ENCODE measurements around the gene BMP2K. TPM values are rescaled to one million over a fixed set of nuclear protein-coding genes. Genes with fewer than 3 reads are reported as not detected.

BMP2K gene
- total RNA-seq, 1 donor from 2014 or later, result 74.6 TPM

DNA sequence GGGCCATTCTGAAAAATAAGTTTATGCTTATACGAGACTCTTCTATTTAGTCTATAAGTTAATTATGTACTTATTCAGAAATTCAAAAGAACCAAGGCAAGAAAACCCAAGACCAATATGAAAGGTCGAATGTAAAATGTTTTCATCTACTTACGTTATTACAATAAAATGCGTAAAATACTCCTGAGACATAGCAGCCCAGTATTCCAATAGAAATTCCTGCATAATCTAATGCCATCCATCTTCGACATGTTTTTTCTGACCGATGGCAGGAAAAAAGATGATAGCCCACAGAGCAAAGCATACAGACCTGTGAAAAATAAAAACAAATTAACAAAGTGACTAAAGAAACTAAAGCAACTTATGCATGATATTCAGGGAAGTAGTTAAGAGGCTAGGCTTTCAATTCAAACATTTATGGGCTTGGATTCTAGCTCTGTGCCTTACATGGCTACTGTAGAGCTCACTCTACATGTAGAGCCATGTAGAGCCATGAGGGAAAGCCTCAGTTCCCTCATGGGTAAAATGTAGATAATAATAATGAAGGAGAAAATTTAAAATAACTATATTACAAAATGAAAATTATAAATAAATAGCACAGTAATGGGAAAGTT lies 154.0 kb downstream of the BMP2K start:
- DNase-seq (ENCODE audit: low spot score), result no peak

DNA sequence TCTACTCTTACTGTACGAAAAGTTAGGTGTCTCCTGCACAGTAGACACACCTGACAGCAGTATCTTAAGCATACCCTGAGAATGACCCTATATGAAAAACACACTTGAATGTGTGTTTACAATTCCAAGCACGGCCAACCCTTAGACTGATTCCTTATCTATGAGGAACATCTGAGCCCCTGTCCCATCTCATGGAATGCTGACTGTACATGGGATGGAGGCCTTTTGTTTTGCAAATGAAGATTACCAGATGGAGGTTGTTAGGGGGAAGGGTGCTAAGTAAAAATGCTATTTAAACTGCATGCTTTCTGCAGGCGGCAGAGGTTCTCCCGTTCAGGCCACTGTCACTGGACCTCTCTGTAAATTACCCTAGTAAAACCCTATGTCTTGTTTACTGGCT lies 160.8 kb downstream of the BMP2K start:
- DNase-seq (ENCODE audit: low spot score), result no peak

DNA sequence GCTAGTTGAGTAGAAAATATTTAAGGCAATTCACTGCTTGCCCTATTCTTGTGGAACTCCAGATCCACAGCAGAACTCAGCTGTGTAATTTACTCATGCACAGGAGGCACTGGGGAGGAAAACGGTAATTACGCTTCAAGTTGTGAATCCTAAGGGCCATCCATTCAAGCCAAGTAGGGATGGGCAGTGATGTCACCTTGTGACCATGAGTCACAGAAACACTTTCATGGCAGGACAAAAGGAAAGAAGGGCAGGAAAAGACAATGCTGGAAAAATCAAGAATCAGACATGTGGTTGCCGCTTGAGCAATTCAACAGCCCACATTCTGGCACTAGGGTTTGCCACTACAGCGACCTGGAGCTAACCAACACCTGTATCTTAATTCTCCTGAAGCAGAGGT lies 161.7 kb downstream of the BMP2K start:
- no peak for DNase-seq (ENCODE audit: low spot score)

DNA sequence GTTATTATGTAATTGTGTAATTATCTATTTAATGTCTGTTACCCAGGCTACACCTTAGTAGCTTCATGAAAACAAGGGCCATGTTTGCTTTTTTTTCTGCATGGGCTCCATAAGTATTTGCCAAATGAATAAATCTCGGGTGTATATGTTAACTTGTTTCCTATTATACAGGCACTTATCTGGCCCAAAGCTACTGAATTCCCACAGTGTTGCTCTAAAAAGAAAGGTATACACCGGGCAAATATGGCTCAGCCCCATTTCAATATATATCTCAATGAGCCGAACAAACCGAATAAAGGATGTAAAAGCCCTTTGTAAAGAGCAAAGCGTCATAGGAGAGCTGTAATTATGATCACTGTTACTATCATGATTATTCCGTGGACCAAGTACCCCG lies 162.3 kb downstream of the BMP2K start:
- no peak for DNase-seq (ENCODE audit: low spot score)

DNA sequence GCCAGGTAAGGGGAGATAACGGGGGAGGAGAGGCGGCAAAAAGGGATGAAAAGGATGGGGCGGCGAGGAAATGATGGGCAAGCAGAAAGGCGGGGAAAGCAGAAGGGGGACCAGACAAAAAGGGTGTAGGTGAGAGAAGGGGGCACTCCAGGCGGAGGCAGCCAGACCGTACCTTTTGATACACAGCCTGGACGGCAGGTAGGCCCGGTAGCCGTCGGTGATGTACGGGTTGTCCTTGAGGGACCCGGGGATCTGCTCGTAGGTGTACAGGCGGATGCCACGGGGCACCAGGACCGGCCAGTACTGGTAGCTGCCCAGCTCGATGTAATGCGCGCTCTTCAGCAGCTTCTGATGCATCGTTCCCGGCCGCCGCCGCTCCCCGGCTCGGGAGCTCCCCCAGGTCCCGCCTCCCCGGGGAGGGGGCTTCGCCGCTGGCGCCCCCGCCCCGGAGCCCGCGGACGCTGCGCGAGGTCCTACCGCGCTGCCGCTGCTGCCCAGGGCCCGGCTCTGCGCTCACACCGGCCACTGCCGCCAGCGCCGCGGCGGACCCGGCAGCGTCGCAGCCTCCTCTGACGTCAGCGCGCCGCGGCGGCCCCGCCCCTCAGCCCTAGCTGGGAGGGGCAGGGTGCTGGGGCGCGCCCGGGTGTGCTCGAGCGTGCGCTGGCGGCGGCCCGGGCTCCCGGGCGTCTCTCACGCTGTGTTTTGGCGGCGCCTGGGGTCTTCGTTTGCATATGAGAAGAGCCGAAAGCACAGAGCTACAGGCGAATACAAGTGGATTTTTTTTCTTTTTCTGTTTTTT lies 162.9 kb downstream of the BMP2K start, which contains the start of gene PAQR3:
Gene PAQR3 (minus strand): TSS at position 571 of the 799 bp plus-strand sequence. CDS start 214 bp downstream, at position 357.
- DNase-seq (ENCODE audit: low spot score), result peak; percentile 89

DNA sequence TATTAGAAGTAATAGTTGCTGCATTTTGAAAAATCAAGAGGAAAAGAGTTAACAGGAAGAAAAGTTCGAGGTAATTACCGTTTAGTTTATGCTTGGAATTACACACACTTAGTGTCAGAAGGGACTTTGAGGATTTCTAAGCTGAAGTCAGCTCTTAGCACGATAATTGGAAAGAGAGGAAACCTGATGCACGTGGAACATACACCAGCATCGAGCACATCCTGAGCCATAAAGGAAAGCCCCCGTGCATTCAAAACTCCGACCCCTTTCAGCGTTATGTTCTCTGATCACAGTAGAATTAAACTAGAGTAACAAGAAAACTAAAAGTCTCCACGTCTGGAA lies 163.5 kb downstream of the BMP2K start:
- no peak for DNase-seq (ENCODE audit: low spot score)

DNA sequence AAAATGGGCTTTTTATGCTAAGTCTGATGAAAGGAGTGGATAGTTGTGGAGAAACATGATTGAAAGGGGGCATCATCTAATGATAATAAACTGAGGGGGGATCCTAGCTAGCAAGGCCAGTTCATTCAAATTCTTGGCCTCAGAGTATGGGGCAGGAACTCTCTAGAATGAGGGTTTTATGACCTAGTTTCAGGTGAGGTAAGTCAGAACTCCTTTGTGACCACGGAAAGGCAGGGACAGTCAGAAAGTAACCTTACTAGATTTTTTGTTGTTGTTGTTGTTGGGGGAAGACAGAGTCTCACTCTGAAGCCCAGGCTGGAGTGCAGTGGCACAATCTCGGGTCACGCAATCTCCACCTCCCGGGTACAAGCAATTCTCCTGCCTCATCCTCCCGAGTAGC lies 164.6 kb downstream of the BMP2K start:
- DNase-seq (ENCODE audit: low spot score), result no peak

DNA sequence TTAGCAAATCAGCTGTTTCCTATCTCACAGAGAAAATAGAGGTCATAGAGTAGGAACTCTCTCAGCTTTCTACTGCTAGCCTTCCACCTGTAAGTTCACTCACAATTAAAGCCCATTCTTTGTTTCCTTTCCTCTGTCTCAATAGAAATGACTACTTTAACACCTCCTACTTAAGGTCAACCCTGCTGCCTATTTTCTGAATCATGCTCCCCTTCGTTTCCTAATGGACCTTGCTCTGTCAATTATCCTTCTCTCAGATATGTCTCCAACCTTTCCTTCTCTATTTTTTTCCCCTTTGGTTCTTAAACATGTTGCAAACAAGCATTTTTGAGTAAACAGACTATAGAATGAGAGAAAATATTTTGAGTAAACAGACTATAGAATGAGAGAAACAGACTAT lies 168.2 kb downstream of the BMP2K start:
- DNase-seq (ENCODE audit: low spot score), result no peak

DNA sequence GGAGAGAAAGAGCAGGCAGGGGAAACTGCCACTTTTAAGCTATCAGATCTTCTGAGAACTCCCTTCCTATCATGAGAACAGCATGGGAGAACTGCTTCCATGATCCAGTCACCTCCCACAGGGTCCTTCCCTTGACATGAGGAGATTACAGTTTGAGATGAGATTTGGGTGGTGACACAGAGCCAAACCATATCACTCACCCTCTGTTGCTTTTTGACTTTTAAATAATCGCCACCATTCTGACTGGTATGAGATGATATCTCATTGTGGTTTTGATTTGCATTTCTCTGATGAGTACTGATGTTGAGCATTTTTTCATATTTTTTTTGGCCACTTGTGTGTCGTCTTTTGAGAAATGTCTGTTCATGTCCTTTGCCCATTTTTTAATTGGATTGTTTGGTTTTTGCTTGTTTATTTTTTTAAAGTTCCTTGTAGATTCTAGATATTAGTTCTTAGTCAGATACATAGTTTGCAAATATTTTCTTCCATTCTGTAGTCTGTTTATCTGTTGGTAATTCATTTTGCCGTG lies 169.6 kb downstream of the BMP2K start:
- no peak for DNase-seq (ENCODE audit: low spot score)

DNA sequence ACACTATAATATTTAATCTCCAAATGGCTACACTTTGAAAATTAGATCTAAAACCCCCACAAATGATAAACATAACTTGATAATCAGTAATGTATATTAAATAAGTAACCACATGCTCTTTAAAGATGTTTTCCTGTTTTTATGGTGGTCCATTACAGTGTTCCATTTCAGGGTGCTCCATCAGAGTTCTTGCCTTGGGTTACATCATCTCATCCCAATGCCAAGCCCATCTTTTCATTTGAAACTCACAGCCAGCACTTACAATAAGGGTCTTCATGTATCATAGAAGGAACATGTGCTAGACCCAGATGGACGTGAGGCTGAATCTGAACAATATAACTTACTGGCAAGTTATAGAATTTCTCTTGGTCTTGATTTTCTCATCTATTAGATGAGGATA lies 173.6 kb downstream of the BMP2K start:
- DNase-seq (ENCODE audit: low spot score), result no peak

DNA sequence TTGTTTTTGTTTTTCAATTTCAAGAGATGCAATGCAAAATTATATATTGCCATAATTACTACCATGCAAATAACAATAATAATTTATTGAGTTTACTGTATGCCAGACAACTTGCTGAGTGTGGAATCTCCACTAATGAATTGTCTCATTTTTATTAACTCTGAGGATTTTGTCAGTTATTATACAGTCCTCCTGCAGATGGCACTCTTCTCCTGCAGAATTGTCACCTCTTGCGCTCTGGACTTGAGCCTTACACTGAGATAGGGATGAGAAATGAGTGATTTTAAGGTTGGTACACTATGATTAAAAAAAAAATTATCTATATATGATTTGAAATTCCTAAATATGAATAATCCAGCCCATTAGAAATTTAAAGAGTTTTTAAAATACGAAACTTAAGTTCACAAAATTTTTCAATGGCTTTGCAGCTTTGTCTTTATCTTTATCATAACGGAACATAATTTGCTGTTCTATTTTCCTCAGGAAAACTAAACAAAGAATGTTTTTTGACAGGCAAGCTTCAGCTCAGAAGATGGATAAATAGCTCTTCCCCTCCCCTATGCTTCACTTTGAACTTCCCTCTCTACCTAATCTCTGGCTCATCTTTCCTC lies 175.8 kb downstream of the BMP2K start:
- DNase-seq (ENCODE audit: low spot score), result peak; percentile 45

DNA sequence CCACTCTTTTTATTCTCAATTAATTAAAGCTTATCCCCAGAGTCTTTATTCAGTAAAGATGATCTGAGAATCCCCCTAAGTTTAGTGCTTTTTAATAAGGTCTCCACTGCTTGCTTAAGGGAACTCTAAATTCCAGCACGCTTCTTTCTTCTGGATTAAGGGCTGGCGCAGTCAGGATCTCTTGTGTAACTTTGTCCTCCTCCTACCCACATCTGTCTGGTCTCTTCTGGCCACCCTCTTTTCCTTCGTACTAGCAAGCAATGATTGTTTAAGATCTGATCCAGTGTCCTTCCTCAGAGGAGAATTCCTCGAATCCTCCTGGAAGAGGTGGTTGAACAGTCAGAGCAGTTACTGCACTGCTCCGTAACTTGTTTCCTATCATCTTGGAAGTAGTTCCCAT lies 177.1 kb downstream of the BMP2K start:
- no peak for DNase-seq (ENCODE audit: low spot score)

DNA sequence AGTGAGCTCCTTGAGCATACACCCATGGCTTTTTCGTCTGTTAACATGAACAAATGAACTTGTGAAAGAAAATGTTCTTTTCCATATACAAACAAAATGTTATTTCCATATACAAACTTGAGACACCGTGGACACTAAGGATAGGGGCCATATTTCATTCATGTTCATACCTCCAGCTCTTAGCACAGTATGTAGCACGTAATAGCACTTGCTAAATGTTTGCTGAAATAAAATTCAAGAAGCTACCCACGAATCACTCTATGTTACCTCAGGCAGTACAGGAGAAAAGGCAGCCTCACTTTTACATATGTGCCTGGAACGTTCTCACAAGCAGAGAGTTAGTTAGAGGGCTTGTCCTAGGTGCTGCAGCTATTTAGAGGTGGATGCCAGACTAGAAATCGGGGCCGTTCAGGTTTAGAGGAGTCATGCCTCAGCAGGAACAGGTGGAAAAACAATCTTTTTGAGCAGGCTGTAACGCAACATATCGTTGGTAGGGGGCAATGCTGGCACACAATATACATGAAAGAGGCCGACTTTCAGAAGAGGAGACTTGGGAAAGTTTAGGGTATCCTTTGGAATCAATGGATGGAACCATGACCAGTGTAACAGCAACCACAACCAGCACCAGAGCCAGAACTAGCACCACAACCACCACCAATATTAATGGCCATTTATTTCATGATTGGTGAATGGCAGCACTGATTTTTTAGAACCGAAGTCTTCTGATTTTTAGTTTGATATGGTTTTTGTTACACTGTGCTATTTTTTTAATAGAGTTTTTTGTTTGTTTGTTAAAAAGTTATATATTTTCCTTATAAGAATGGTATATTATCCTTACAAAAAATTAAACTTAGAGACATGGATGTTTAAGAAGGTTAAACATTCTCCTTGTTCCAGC lies 177.9 kb downstream of the BMP2K start:
- DNase-seq (ENCODE audit: low spot score), result no peak

DNA sequence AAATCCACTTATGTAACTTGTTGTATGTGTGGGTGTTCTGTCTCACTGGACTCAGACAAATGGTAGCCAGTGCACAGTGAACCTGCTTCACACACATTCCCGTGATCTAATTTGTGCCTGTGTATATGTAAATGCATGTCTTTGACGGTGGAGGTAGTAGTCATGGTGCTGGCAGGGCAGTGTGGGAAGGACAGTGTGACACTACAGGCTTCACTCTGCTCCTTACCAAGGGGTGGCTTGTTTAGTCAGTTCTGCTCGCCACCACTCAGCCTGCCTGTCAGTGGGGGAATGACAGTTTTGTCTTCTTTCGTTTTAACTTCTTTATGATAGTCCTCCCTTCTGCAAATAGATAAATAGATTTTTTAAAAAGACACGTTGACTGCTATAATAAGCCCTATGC lies 180.8 kb downstream of the BMP2K start:
- DNase-seq (ENCODE audit: low spot score), result no peak

DNA sequence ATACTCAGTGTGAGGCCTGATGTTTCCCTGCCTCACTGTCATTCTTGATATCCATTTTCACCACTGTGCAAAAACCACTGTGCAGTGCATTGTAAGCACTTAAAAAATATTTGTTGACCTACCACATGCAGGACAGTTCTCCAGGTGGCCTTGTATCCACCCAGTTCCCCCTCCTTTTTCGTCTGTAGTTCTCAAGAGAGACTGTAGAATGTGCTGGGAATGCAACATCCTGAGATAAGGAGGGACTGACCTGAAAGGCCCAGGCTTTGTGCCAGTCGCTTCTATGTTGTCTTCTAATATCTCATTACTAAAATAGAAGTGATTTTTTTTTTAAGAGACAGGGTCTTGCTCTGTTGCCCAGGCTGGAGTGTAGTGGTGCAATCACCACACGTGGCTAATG lies 184.8 kb downstream of the BMP2K start:
- DNase-seq (ENCODE audit: low spot score), result no peak

Other genes with a start within 250 kb of the BMP2K start
- 47.9 TPM for gene ANXA3, start 224.6 kb upstream of the BMP2K start, total RNA-seq (ENCODE audit: insufficient read depth, low replicate concordance)
- gene PAQR3, start 163.1 kb downstream of the BMP2K start, total RNA-seq (ENCODE audit: insufficient read depth, low replicate concordance), result 7.0 TPM